Activated T-helper 1 cell treated with anti-CD3 and anti-CD28 coated beads, Interleukin-2, amount 50 U/mL, for 16 hours (primary cell): ENCODE results near the gene DNAL4.

Experiments
- DNase-seq, 2 donors: peaks; one replicate each; pipeline ENCODE4 v3.0.0-alpha.2; 2020; ENCODE audit warnings: low read depth in 1 of 2, low spot score in 1 of 2

Gene DNAL4

DNA sequence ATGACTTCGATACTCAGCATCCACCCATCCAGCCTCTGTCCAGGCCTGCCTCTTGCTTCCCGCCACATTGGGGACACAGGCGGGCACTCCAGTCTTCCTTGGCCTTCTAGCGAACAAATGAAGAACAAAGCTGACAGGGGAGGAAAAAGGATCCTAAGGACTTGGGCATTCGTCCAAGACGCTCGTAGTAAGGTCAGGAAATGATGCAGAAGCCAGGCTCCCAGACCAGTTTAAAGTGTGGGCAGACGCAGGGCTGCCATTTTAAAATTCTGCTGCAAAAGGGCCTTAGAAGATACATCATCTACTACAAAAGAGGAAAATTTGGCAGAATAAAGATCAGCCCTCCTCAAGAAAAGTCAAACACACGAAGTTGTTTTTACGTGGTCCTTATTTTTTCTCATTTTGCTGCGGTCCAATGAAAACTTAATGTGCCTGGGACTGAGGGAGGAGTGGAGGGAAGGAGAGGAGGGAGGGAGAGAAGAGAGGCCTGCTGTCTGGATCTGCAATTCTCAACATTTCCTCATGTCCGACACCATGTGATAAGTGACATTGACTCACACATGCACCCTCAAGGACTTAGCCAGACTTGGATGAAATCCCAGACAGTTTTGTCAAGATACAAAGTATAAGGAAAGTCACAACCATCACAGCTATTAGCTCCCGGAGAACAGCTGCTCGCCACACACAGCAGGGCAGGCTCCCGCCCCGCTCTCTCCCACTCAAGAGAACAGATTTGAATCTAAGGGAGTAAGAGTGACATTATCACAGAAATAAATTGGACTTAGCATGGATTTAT lies 5.7 kb downstream of the DNAL4 start:
- no peak for DNase-seq

GRCh38 chr22:38786631-38787030 lies 7.3 kb downstream of the DNAL4 start:
- DNase-seq, result no peak

DNA sequence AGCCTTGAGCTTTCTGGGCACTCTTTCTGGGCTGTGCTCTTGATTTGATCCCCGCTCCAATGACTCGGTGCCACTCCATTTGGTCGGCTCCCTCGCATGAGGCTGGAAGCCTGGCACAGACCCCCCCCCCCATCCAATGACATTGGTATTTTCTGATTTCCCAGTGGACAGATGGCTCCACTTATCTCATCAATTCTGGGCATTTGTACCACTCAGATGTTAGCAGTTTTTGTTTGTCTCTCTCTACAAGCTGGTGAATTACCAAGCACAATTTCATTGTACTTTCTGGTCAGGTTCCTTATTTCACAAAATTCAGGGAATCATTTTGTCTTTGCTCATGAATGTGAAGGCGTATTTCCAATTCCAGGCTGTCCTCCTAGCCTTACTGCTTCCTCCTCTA lies 9.1 kb downstream of the DNAL4 start:
- DNase-seq, result no peak

GRCh38 chr22:38784035-38784434 lies 9.9 kb downstream of the DNAL4 start:
- no peak for DNase-seq

GRCh38 chr22:38783095-38783615 lies 10.8 kb downstream of the DNAL4 start:
- DNase-seq, result no peak

DNA sequence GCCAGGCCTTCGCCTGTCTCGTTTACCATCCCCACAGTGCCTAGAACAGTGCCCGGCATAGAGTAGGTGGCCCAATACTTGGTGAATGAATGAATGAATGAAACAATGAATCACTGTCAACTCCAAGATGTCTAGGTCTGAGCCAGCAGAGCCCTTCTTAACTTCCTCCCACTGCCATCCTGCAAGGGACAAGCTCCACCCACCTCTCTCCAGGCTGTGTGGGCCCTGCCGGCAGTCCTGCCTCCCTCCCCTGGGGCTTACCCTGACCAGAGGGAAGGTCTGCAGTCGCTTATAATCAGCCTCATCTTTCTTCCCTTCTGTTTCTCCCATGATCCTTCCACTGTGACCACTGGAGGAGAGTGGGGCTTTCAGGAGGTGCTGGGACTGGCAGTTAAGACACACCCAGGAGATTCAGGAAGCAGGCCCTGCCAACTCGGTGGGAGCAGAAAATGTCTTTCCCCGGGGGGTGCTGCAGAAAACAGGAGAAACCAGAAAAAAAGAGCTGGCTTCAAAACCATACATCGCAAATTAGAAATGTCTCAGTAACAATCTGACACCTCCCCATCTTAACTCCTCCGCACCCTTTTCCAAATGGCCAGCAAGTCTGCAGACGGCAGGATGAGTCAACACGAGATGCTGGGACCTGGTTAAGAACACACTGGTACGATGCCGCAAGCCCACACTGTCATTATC lies 11.4 kb downstream of the DNAL4 start:
- no peak for DNase-seq

DNA sequence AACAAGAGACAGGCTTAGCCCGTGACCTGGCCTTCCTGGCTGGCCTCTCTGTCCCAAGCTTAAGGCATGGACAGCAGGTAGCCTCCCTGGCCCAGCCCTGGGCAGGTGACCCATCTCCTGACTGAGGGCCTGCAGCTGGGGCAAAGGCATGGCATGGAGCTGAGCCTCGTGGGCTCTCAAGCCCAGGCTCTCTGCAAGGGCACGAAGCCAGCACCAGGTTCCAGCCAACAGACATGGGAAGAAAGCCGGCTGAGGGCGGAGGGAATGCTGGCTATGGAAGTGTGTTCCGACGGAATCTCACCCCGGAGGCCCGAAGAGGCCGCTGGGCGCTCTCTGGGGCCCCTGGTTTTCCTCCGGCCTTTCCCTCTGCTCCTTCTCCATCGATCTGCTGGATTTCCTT lies 12.9 kb downstream of the DNAL4 start:
- DNase-seq, result no peak

- DNase-seq, result no peak
These were observed 16.8 kb downstream of the DNAL4 start for GRCh38 chr22:38777087-38777671.

DNA sequence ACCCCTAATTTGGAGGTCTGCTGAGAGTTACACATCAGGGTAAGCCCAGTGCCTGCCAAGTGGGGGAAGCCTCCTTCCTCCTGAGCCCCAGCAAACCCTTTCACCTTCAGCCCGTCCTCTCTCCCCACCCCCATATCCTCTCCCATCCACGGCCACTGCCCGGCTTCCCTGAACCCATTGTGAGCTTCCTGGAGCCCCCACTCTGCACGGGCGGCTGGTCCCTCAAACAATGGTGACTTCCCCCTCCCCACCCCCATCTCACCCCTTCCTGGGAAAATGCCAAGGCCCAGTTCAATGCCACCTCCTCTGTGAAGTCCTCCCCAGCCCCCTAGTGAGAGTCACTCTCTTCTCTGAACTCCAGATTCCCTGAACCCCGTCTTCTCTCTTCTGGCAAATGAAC lies 17.9 kb downstream of the DNAL4 start:
- no peak for DNase-seq

DNA sequence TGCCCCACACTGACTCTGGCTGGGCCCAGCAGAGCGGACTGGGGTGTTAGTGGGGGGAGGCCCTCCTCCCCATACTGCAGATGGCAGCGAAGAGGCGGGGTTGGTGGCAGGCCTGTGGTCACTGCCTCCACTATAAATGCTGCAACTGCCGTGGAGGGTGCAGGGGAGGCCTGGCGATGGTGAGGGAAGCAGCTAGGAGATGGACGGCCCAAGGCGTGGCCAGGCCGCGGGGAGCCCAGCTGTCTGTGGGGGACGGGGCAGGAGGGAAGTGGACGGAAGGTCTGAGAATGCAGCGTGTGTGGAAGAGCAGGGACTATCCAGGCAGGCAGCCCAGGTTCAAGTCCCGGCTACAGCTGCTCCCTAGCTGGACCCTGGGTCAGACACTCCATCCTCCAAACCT lies 18.3 kb downstream of the DNAL4 start:
- DNase-seq, result no peak

- no peak for DNase-seq
These were observed 19.3 kb downstream of the DNAL4 start for GRCh38 chr22:38774496-38775166.

GRCh38 chr22:38773363-38773946 lies 20.5 kb downstream of the DNAL4 start:
- DNase-seq, result no peak

DNA sequence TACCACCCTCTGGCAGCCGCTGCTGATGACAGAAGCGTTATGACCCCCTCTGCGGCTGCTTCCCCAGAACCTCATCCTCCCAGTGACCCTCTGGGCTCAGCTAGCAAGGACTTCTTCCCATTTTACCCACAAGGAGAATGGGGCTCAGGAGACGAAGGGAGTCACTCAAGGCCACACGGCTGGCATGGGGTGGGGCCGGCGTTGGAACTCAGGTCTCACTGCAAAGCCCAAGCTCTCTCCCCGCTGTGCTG lies 21.4 kb downstream of the DNAL4 start:
- no peak for DNase-seq

DNA sequence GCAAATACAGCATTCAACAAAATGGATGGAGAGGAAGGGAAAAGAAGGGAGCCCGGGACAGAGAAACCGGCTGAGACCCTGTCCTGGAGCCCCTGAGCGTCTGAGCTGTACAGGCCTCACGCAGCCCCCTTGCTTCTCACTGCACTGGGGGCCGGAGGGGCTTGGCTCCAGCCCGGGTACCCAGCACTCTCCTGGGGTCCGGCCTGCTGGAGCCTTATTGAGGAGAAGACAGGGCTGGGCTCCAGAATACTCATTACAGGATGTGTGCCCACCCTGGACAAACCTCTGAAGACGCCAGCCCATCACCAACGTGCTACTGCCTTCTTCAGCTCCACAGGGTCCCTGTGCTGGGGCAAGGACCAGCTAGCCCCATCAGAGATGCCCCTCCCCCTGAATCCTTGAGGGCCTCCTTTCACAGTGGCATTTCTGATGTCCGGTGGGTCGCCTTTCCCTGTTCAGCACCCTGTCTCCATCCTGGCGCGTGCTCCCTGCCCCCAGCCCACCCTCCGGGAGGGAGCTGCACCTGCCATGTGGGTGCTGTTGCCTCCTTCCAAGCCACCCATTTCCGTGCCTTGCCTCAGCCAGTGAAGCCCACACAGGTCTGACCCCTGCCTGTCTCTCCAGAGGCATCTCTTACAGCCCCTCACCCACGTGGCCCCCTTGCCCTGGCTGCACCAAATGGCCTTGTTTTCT lies 23.5 kb downstream of the DNAL4 start:
- no peak for DNase-seq

- no peak for DNase-seq
These were observed 25.9 kb downstream of the DNAL4 start for GRCh38 chr22:38768036-38768435.

DNA sequence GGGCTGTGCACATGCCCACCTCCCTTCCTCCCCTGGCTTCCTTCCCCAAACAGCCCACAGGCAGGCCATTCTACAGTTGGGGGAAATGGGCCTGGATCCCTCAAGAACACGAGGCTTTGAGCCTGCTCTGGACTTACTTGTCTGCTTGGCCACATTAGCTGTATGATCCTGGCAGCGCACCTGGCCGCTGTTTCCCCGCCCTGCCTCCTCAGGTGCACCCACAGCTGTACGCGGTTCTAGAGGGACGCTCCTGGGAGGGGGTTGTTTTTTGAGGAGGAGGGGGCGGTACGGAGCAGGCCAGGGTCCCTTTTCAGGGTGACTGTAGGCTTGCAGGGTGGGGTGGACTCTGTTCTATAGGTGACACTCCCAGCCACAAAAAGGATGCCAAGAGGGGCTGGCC lies 26.6 kb downstream of the DNAL4 start:
- DNase-seq, result no peak

DNA sequence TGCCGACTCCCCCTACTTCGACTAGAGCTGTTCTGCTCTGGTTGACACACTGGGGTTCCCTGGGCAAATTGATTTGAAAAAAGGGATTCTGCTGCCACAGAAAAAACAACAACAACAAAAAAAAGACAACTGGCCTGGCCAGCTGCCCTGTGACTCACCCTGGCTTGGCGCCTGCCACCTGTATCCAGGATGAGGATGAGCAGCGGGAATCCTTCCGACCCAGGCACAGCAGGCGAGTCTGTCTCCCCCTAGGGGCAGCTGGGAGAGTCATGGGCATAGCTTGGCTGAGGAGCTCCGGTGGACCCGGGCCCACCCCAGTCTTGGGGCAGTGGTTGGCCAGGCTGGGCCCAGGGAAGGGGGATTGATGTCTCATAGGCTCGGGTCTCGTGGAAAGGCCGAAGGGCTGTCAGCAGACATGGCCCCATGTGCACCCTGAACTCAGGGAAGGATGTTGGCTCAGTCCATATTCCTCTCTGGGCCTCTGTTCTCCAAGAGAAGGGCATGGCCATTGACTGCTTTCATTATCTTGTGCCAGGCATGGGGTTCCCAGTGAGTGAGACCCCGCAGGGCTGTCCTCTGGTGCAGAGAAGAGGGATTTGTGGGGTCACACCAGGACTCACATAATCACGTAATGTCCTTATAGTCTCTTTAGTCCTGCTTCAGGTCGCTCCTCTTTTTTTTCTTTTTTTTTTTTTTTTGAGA lies 27.7 kb downstream of the DNAL4 start:
- peak in 1 of 2 donors; percentile 18 for DNase-seq

- DNase-seq, result no peak
These were observed 31.4 kb downstream of the DNAL4 start for GRCh38 chr22:38762551-38762983.

DNA sequence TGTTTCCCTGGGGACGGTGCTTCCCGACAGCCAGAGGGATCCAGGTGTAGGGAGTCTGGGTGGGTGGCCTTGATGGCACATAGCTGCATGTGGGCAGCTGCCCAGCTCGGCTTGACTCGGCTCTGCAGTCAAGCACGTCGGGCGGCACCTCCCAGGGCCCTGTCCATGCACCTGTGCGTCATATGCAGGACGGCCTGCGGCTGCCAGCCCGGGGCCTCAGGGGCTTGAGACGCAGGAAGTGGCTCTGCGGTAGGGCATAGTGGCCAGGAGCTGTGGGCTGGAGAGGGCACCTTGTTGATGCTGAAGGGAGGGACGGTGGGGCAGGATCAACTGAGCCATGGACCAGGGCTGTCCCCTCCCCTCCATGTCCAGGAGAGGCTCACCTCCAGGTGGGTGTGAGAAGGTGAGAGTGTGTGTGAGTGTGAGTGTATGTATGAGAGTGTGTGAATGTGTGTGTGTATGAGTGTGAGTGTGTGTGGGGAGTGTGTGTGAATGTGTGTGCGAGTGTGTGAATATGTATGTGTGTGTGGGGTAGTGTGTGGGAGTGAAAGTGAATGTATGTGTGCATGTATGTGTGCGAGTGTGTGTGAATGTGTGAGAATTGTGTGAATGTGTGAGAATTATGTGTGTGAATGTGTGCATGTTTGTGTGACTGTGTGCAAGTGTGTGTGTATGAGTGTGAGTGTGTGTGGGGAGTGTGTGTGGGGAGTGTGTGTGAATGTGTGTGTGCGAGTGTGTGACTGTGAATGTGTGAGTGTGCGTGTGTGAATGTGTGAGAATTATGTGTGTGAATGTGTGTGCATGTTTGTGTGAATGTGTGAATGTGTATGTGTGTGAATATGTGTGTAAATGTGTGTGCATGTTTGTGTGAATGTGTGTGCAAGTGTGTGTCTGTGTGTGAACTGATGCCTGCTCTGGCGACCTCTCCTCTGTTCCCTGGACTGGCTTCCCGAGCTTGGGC lies 32.5 kb downstream of the DNAL4 start:
- DNase-seq, result no peak
